ENCODE results near the gene STX18.
"Not testable (repeated sequence)": the region's sequence is repeated elsewhere in the genome, so short reads cannot be mapped to it uniquely, and the experiment has no call there.

- not testable (repeated sequence) for TF ChIP-seq ZNF274 (IDR thresholded peaks at IDR 0.05; ENCODE audit: low read depth, low read length); YY1 (IDR thresholded peaks at IDR 0.05; ENCODE audit: insufficient read depth, insufficient read length)
Measured at GRCh38 chr4:4465238-4465637, 76.6 kb downstream of the STX18 start.

Data from NT2/D1 (cell line).